ENCODE data around the gene PCDHGA1. TPM values are rescaled to one million over a fixed set of nuclear protein-coding genes. Genes with fewer than 3 reads are reported as not detected.

PCDHGA1 gene
- total and polyA plus RNA-seq, 10 donors: 0.04 to 0.52 (median 0.25) TPM; not detected in 1

- Histone ChIP-seq H3K36me3 (peaks cover 0 to 71% (median 33%) of the 10 kb centered on the region in 6 donors), H3K4me1 (peaks cover 16 to 98% (median 53%) of the 10 kb centered on the region in 6 donors), H3K9me3 (no peaks in the 10 kb centered on the region), H3K4me3 (no peak overlapping the region), H3K27me3 (replicated peaks in 1 of 7) (no peaks in the 10 kb centered on the region), H3K27ac (peak overlapping the region in 7 of 8 donors; percentile 27 to 87 (median 82))
- intact Hi-C loops (cut with DNase I; ENCODE audit: low total_unique reads): no loop called here
- DNase-seq: no peak
- TF ChIP-seq, protein P1, sequence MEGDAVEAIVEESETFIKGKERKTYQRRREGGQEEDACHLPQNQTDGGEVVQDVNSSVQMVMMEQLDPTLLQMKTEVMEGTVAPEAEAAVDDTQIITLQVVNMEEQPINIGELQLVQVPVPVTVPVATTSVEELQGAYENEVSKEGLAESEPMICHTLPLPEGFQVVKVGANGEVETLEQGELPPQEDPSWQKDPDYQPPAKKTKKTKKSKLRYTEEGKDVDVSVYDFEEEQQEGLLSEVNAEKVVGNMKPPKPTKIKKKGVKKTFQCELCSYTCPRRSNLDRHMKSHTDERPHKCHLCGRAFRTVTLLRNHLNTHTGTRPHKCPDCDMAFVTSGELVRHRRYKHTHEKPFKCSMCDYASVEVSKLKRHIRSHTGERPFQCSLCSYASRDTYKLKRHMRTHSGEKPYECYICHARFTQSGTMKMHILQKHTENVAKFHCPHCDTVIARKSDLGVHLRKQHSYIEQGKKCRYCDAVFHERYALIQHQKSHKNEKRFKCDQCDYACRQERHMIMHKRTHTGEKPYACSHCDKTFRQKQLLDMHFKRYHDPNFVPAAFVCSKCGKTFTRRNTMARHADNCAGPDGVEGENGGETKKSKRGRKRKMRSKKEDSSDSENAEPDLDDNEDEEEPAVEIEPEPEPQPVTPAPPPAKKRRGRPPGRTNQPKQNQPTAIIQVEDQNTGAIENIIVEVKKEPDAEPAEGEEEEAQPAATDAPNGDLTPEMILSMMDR (IDR thresholded peaks at IDR 0.05 in 8 of 11, conservative IDR thresholded peaks at IDR 0.05 in 3 of 11): no peak
- TF ChIP-seq POLR2AphosphoS5 (IDR thresholded peaks at IDR 0.05): no peak
- no peak for TF ChIP-seq POLR2A (IDR thresholded peaks at IDR 0.05)
- WGBS, 5 donors: 73 to 87% (median 81%) methylated on average over 3 of the region's 3 CpGs
These were observed 184.8 kb downstream of the PCDHGA1 start for GRCh38 chr5:141515141-141515540.

- no peak for DNase-seq
- WGBS, 5 donors: 65 to 84% (median 82%) methylated on average over 4 of the region's 4 CpGs
- intact Hi-C loops (cut with DNase I; ENCODE audit: low total_unique reads): no loop called here
- Histone ChIP-seq H3K27me3 (replicated peaks in 1 of 7) (no peaks in the 10 kb centered on the region), H3K36me3 (peaks cover 0 to 79% (median 35%) of the 10 kb centered on the region in 6 donors), H3K27ac (peak overlapping the region in 5 of 8 donors; percentile 33 to 87 (median 81)), H3K4me3 (no peak overlapping the region), H3K9me3 (no peaks in the 10 kb centered on the region), H3K4me1 (peaks cover 16 to 98% (median 57%) of the 10 kb centered on the region in 6 donors)
- no peak for TF ChIP-seq POLR2AphosphoS5 (IDR thresholded peaks at IDR 0.05)
These were observed 185.8 kb downstream of the PCDHGA1 start for GRCh38 chr5:141515946-141516671.

GRCh38 chr5:141516672-141517025 lies 186.3 kb downstream of the PCDHGA1 start:
- intact Hi-C loops (cut with DNase I; ENCODE audit: low total_unique reads): no loop called here
- peaks cover 0 to 79% (median 35%) of the 10 kb centered on the region in 6 donors for H3K36me3 ChIP-seq
- peak overlapping the region in 4 of 8 donors; percentile 65 to 87 (median 83) for H3K27ac ChIP-seq
- H3K4me3 ChIP-seq: no peak overlapping the region
- H3K27me3 ChIP-seq (replicated peaks in 1 of 7): no peaks in the 10 kb centered on the region
- TF ChIP-seq POLR2A (IDR thresholded peaks at IDR 0.05) (no peak), POLR2AphosphoS5 (IDR thresholded peaks at IDR 0.05) (peak in 1 of 3 donors; percentile 18)
- TF ChIP-seq, protein P1 (IDR thresholded peaks at IDR 0.05 in 8 of 11, conservative IDR thresholded peaks at IDR 0.05 in 3 of 11): no peak
- DNase-seq: no peak
- H3K4me1 ChIP-seq: peaks cover 16 to 100% (median 61%) of the 10 kb centered on the region in 6 donors
- 65 to 91% (median 80%) methylated on average over 3 to 8 of the region's 8 CpGs for WGBS, 5 donors
- no peaks in the 10 kb centered on the region for H3K9me3 ChIP-seq

DNA sequence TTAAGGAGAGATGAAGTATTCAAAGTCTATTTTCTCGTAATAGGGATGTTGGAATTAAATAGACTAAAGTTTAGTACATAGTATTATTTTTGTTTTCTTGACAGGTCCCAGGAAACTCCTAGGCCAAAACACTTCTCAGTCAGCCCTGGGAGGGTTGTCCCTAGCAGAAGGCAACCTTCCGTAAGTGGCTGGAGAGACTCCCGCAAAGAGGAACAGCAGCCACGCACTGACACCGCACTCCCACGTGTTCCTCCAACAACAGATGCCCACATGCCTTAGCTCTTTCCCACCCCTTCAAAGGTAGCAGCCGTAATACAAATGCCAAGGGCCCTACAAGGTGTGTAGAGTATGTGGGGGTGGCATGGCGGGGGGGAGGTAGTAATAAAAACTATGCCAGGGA lies 187.0 kb downstream of the PCDHGA1 start:
- H3K27ac ChIP-seq: peak overlapping the region in 4 of 8 donors; percentile 13 to 87 (median 44)
- no peaks in the 10 kb centered on the region for H3K9me3 ChIP-seq
- intact Hi-C loops (cut with DNase I; ENCODE audit: low total_unique reads): no loop called here
- H3K36me3 ChIP-seq: peaks cover 0 to 83% (median 38%) of the 10 kb centered on the region in 6 donors
- TF ChIP-seq, protein P1 (IDR thresholded peaks at IDR 0.05 in 8 of 11, conservative IDR thresholded peaks at IDR 0.05 in 3 of 11): no peak
- WGBS, 5 donors: 61 to 86% (median 73%) methylated on average over 8 of the region's 8 CpGs
- no peaks in the 10 kb centered on the region for H3K27me3 ChIP-seq (replicated peaks in 1 of 7)
- H3K4me1 ChIP-seq: peaks cover 16 to 100% (median 63%) of the 10 kb centered on the region in 6 donors
- H3K4me3 ChIP-seq: no peak overlapping the region
- peak; percentile 72 for DNase-seq

Measured in spleen (tissue), 11 donors.